ENCODE results near the gene MYO18A.

DNA sequence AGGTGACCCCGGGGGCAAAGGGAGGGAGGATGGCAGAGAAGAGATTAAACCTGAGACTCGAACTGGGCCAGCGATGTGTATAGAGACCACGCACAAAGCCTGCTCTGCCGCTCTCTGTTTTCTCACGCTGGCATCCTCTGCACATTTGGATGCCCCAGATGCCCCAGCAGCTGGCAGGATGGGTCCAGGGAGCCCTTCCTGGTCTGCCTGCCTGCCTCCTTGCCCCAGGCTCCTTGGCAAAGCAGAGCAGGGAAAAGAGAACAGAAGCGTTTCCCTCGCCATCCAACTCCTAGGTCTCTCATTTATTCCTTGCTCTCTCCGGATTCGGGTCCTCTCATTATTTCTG lies 142.5 kb downstream of the MYO18A start:
- TF ChIP-seq, protein P1, sequence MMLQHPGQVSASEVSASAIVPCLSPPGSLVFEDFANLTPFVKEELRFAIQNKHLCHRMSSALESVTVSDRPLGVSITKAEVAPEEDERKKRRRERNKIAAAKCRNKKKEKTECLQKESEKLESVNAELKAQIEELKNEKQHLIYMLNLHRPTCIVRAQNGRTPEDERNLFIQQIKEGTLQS (IDR thresholded peaks at IDR 0.05; ENCODE audit: borderline replicate concordance, extremely low read depth, low read depth, low read length): no peak
- no peak for TF ChIP-seq POLR2AphosphoS5 (IDR thresholded peaks at IDR 0.05; ENCODE audit: low read length)
- no peak for TF ChIP-seq SRF (IDR thresholded peaks at IDR 0.05; ENCODE audit: low read depth in 2 of 2, low read length in 2 of 2)
- no peak for TF ChIP-seq YY1 (IDR thresholded peaks at IDR 0.05; ENCODE audit: low read depth, low read length)
- TF ChIP-seq SUZ12 (IDR thresholded peaks at IDR 0.05; ENCODE audit: unreplicated experiment): no peak
- TF ChIP-seq, protein P2, sequence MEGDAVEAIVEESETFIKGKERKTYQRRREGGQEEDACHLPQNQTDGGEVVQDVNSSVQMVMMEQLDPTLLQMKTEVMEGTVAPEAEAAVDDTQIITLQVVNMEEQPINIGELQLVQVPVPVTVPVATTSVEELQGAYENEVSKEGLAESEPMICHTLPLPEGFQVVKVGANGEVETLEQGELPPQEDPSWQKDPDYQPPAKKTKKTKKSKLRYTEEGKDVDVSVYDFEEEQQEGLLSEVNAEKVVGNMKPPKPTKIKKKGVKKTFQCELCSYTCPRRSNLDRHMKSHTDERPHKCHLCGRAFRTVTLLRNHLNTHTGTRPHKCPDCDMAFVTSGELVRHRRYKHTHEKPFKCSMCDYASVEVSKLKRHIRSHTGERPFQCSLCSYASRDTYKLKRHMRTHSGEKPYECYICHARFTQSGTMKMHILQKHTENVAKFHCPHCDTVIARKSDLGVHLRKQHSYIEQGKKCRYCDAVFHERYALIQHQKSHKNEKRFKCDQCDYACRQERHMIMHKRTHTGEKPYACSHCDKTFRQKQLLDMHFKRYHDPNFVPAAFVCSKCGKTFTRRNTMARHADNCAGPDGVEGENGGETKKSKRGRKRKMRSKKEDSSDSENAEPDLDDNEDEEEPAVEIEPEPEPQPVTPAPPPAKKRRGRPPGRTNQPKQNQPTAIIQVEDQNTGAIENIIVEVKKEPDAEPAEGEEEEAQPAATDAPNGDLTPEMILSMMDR (IDR thresholded peaks at IDR 0.05 in 2 of 3, conservative IDR thresholded peaks at IDR 0.05 in 1 of 3; ENCODE audit: control insufficient read depth in 2 of 3, extremely low read depth in 1 of 3, insufficient read depth in 1 of 3, low read depth in 3 of 3, low read length in 3 of 3): no peak
- no peak for TF ChIP-seq POLR2A (IDR thresholded peaks at IDR 0.05; ENCODE audit: low read depth, low read length)
- TF ChIP-seq RAD21 (IDR thresholded peaks at IDR 0.05; ENCODE audit: insufficient read depth, low read depth, low read length): no peak
- no peak for TF ChIP-seq HCFC1 (IDR thresholded peaks at IDR 0.05; ENCODE audit: low read length)
- TF ChIP-seq, protein P3, sequence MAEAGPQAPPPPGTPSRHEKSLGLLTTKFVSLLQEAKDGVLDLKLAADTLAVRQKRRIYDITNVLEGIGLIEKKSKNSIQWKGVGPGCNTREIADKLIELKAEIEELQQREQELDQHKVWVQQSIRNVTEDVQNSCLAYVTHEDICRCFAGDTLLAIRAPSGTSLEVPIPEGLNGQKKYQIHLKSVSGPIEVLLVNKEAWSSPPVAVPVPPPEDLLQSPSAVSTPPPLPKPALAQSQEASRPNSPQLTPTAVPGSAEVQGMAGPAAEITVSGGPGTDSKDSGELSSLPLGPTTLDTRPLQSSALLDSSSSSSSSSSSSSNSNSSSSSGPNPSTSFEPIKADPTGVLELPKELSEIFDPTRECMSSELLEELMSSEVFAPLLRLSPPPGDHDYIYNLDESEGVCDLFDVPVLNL (IDR thresholded peaks at IDR 0.05; ENCODE audit: low read depth, low read length): no peak
- no peak for TF ChIP-seq MEF2A (IDR thresholded peaks at IDR 0.05; ENCODE audit: insufficient read depth, low read depth, low read length)
- no peak for TF ChIP-seq SMC3 (IDR thresholded peaks at IDR 0.05; ENCODE audit: borderline replicate concordance, low read length)
- TF ChIP-seq, protein P4, sequence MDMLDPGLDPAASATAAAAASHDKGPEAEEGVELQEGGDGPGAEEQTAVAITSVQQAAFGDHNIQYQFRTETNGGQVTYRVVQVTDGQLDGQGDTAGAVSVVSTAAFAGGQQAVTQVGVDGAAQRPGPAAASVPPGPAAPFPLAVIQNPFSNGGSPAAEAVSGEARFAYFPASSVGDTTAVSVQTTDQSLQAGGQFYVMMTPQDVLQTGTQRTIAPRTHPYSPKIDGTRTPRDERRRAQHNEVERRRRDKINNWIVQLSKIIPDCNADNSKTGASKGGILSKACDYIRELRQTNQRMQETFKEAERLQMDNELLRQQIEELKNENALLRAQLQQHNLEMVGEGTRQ (IDR thresholded peaks at IDR 0.05; ENCODE audit: borderline replicate concordance, low read depth, low read length): no peak

Data from GM12878 (cell line).